WTC11 (cell line): ENCODE data around the gene PTPRT. TPM values are rescaled to one million over a fixed set of nuclear protein-coding genes. Genes with fewer than 3 reads are reported as not detected.

ENCODE experiments used
- ATAC-seq: fragments of 200-7000 bp; cut with Tn5 transposase; 2 replicates; pipeline ENCODE4 v1.10.0; 2021; ENCODE audit warnings: mild to moderate bottlenecking, moderate library complexity
- CTCF ChIA-PET: fragments of 300-600 bp; sonication (Branson Sonifier 250); formaldehyde crosslinking; loops from one replicate; lab custom pipeline; 2021; ENCODE audit warnings: antibody characterized with exemption; lab: Charles Lee
- POLR2A ChIA-PET: fragments of 350-600 bp; sonication (Branson Sonifier 250); formaldehyde crosslinking; loops from one replicate; lab custom pipeline; 2021; ENCODE audit warnings: antibody characterized with exemption; lab: Charles Lee
- DNase-seq: peaks from one replicate; pipeline ENCODE4 v3.0.0; 2021; ENCODE audit warnings: low spot score
- H3K27ac Mint-ChIP-seq: 2 replicates; pipeline ENCODE4 v1.8.0; 2021; ENCODE audit warnings: mixed read lengths
- H3K27me3 Mint-ChIP-seq: 2 replicates; pipeline ENCODE4 v1.8.0; 2021; ENCODE audit warnings: low read depth, mild to moderate bottlenecking, moderate library complexity, mixed read lengths
- H3K36me3 Mint-ChIP-seq: 2 replicates; pipeline ENCODE4 v1.8.0; 2021; ENCODE audit warnings: mixed read lengths
- H3K4me1 Mint-ChIP-seq: 2 replicates; pipeline ENCODE4 v1.8.0; 2022; ENCODE audit warnings: mixed read lengths
- H3K4me3 Mint-ChIP-seq: 2 replicates; pipeline ENCODE4 v1.8.0; 2021; ENCODE audit warnings: mild to moderate bottlenecking, moderate library complexity, mixed read lengths
- H3K9me3 Mint-ChIP-seq: 2 replicates; pipeline ENCODE4 v1.8.0; 2021; ENCODE audit warnings: mixed read lengths
- FOXP1 ChIP-seq: sonication (generic); formaldehyde crosslinking; IDR thresholded peaks from 2 replicates; pipeline ENCODE4 v1.8.0; 2022; ENCODE audit warnings: missing genetic modification reagents, mild to moderate bottlenecking, moderate library complexity, borderline replicate concordance
- GTF2I ChIP-seq: fragments of 250-450 bp; sonication (Bioruptor Pico); conservative IDR thresholded peaks from 2 replicates; pipeline ENCODE4 v1.4.0; 2021; ENCODE audit warnings: mild to moderate bottlenecking
- NR1H2 ChIP-seq: sonication (generic); formaldehyde crosslinking; IDR thresholded peaks from 2 replicates; pipeline ENCODE4 v1.9.0; 2021; ENCODE audit warnings: mild to moderate bottlenecking, moderate library complexity, missing genetic modification reagents
- NR3C1 ChIP-seq: sonication (generic); formaldehyde crosslinking; conservative IDR thresholded peaks from 2 replicates; pipeline ENCODE4 v1.8.1; 2023; ENCODE audit warnings: low read depth, mild to moderate bottlenecking, missing genetic modification reagents
- TCF7 ChIP-seq: sonication (generic); formaldehyde crosslinking; IDR thresholded peaks from 2 replicates; pipeline ENCODE4 v1.8.0; 2022; ENCODE audit warnings: mild to moderate bottlenecking, low read depth, missing genetic modification reagents, moderate library complexity
- TEAD4 ChIP-seq: sonication (generic); formaldehyde crosslinking; IDR thresholded peaks from 2 replicates; pipeline ENCODE4 v1.8.0; 2022; ENCODE audit warnings: mild to moderate bottlenecking, missing genetic modification reagents
- ZNF232 ChIP-seq: sonication (generic); formaldehyde crosslinking; IDR thresholded peaks from 2 replicates; pipeline ENCODE4 v1.8.0; 2022; ENCODE audit warnings: mild to moderate bottlenecking, missing genetic modification reagents
- ZNF396 ChIP-seq: fragments of 250-450 bp; sonication (Bioruptor Pico); IDR thresholded peaks from 2 replicates; pipeline ENCODE4 v1.8.0; 2021; ENCODE audit warnings: mild to moderate bottlenecking, moderate library complexity, borderline replicate concordance
- total RNA-seq: library from RNA; stranded (reverse); gene quantifications from 3 replicates; pipeline ENCODE4 v1.2.3, GENCODE V29; 2021
- TF ChIP-seq, protein P1 (sequence below): sonication (generic); formaldehyde crosslinking; IDR thresholded peaks from 2 replicates; pipeline ENCODE4 v1.8.0; 2023; ENCODE audit warnings: missing genetic modification reagents
- TF ChIP-seq, protein P2 (sequence below): fragments of 250-450 bp; sonication (Bioruptor Pico); IDR thresholded peaks from 2 replicates; pipeline ENCODE4 v1.9.0; 2021; ENCODE audit warnings: moderate library complexity, mild to moderate bottlenecking, inconsistent platforms, borderline replicate concordance
- TF ChIP-seq, protein P3 (sequence below): sonication (generic); formaldehyde crosslinking; IDR thresholded peaks from 2 replicates; pipeline ENCODE4 v1.8.1; 2022; ENCODE audit warnings: low read depth, mild to moderate bottlenecking, moderate library complexity, missing genetic modification reagents, borderline replicate concordance
- TF ChIP-seq, protein P4 (sequence below): sonication (generic); formaldehyde crosslinking; IDR thresholded peaks from 2 replicates; pipeline ENCODE4 v1.8.0; 2023; ENCODE audit warnings: missing genetic modification reagents, mild to moderate bottlenecking, borderline replicate concordance
- TF ChIP-seq, protein P5 (sequence below): sonication (generic); formaldehyde crosslinking; IDR thresholded peaks from 2 replicates; pipeline ENCODE4 v1.8.1; 2023; ENCODE audit warnings: mild to moderate bottlenecking, missing genetic modification reagents, borderline replicate concordance
- TF ChIP-seq, protein P6 (sequence below): sonication (generic); formaldehyde crosslinking; IDR thresholded peaks from 2 replicates; pipeline ENCODE4 v1.8.0; 2023; ENCODE audit warnings: mild to moderate bottlenecking, missing genetic modification reagents
- TF ChIP-seq, protein P7 (sequence below): fragments of 250-450 bp; sonication (Bioruptor Pico); IDR thresholded peaks from 2 replicates; pipeline ENCODE4 v1.9.0; 2021; ENCODE audit warnings: mild to moderate bottlenecking

PTPRT gene
- total RNA-seq, 1 experiment from 2014 or later = 1.1 TPM

DNA sequence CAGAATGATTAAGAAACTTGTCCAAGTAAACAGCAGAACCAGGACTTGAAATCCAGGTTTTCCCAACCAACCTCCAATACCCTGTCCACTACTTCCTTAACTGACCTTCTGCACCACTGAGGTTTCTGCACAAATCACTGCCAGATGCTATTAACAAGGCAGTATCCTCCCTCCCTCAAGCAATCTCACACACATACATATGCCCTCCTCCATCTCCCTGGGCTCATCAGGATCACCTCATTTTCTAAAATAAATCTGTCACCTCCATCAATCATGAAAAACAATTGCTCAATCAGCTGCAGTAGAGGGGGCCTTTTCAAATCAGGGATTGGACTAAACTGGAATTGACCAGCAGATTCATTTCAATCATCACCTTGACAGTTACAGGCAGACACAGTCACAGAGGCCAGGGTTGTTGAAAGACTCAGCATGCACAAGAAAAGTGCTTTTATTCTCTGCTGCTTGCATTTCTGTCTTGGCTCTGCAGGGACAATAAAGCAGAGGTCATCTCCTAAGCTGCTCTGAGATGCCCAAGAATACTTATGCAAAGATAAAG lies 539.4 kb downstream of the PTPRT start:
- no peak overlapping the region for H3K27ac Mint-ChIP-seq
- H3K9me3 Mint-ChIP-seq = 0 out of 2 replicates have a peak, but pooled peaks cover 8% of the 10 kb centered on the region
- H3K4me3 Mint-ChIP-seq = no peak overlapping the region
- peaks cover 14% of the 10 kb centered on the region for H3K4me1 Mint-ChIP-seq
- ATAC-seq (no peak), DNase-seq (no peak)
- TF ChIP-seq, protein P1, sequence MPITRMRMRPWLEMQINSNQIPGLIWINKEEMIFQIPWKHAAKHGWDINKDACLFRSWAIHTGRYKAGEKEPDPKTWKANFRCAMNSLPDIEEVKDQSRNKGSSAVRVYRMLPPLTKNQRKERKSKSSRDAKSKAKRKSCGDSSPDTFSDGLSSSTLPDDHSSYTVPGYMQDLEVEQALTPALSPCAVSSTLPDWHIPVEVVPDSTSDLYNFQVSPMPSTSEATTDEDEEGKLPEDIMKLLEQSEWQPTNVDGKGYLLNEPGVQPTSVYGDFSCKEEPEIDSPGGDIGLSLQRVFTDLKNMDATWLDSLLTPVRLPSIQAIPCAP (CRISPR knock-in tag) = no peak
- TF ChIP-seq NR1H2 (CRISPR knock-in tag) (no peak), TEAD4 (CRISPR knock-in tag) (no peak), TCF7 (no peak), NR3C1 (no peak), ZNF396 (CRISPR knock-in tag) (no peak), FOXP1 (CRISPR knock-in tag) (no peak), ZNF232 (CRISPR knock-in tag) (no peak), GTF2I (CRISPR knock-in tag) (no peak)
- TF ChIP-seq, protein P2, sequence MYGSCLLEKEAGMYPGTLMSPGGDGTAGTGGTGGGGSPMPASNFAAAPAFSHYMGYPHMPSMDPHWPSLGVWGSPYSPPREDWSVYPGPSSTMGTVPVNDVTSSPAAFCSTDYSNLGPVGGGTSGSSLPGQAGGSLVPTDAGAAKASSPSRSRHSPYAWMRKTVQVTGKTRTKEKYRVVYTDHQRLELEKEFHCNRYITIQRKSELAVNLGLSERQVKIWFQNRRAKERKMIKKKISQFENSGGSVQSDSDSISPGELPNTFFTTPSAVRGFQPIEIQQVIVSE = no peak
- TF ChIP-seq, protein P3, sequence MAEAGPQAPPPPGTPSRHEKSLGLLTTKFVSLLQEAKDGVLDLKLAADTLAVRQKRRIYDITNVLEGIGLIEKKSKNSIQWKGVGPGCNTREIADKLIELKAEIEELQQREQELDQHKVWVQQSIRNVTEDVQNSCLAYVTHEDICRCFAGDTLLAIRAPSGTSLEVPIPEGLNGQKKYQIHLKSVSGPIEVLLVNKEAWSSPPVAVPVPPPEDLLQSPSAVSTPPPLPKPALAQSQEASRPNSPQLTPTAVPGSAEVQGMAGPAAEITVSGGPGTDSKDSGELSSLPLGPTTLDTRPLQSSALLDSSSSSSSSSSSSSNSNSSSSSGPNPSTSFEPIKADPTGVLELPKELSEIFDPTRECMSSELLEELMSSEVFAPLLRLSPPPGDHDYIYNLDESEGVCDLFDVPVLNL (CRISPR knock-in tag) = no peak
- TF ChIP-seq, protein P4, sequence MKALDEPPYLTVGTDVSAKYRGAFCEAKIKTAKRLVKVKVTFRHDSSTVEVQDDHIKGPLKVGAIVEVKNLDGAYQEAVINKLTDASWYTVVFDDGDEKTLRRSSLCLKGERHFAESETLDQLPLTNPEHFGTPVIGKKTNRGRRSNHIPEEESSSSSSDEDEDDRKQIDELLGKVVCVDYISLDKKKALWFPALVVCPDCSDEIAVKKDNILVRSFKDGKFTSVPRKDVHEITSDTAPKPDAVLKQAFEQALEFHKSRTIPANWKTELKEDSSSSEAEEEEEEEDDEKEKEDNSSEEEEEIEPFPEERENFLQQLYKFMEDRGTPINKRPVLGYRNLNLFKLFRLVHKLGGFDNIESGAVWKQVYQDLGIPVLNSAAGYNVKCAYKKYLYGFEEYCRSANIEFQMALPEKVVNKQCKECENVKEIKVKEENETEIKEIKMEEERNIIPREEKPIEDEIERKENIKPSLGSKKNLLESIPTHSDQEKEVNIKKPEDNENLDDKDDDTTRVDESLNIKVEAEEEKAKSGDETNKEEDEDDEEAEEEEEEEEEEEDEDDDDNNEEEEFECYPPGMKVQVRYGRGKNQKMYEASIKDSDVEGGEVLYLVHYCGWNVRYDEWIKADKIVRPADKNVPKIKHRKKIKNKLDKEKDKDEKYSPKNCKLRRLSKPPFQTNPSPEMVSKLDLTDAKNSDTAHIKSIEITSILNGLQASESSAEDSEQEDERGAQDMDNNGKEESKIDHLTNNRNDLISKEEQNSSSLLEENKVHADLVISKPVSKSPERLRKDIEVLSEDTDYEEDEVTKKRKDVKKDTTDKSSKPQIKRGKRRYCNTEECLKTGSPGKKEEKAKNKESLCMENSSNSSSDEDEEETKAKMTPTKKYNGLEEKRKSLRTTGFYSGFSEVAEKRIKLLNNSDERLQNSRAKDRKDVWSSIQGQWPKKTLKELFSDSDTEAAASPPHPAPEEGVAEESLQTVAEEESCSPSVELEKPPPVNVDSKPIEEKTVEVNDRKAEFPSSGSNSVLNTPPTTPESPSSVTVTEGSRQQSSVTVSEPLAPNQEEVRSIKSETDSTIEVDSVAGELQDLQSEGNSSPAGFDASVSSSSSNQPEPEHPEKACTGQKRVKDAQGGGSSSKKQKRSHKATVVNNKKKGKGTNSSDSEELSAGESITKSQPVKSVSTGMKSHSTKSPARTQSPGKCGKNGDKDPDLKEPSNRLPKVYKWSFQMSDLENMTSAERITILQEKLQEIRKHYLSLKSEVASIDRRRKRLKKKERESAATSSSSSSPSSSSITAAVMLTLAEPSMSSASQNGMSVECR = no peak
- TF ChIP-seq, protein P5, sequence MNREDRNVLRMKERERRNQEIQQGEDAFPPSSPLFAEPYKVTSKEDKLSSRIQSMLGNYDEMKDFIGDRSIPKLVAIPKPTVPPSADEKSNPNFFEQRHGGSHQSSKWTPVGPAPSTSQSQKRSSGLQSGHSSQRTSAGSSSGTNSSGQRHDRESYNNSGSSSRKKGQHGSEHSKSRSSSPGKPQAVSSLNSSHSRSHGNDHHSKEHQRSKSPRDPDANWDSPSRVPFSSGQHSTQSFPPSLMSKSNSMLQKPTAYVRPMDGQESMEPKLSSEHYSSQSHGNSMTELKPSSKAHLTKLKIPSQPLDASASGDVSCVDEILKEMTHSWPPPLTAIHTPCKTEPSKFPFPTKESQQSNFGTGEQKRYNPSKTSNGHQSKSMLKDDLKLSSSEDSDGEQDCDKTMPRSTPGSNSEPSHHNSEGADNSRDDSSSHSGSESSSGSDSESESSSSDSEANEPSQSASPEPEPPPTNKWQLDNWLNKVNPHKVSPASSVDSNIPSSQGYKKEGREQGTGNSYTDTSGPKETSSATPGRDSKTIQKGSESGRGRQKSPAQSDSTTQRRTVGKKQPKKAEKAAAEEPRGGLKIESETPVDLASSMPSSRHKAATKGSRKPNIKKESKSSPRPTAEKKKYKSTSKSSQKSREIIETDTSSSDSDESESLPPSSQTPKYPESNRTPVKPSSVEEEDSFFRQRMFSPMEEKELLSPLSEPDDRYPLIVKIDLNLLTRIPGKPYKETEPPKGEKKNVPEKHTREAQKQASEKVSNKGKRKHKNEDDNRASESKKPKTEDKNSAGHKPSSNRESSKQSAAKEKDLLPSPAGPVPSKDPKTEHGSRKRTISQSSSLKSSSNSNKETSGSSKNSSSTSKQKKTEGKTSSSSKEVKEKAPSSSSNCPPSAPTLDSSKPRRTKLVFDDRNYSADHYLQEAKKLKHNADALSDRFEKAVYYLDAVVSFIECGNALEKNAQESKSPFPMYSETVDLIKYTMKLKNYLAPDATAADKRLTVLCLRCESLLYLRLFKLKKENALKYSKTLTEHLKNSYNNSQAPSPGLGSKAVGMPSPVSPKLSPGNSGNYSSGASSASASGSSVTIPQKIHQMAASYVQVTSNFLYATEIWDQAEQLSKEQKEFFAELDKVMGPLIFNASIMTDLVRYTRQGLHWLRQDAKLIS (CRISPR knock-in tag) = no peak
- TF ChIP-seq, protein P6, sequence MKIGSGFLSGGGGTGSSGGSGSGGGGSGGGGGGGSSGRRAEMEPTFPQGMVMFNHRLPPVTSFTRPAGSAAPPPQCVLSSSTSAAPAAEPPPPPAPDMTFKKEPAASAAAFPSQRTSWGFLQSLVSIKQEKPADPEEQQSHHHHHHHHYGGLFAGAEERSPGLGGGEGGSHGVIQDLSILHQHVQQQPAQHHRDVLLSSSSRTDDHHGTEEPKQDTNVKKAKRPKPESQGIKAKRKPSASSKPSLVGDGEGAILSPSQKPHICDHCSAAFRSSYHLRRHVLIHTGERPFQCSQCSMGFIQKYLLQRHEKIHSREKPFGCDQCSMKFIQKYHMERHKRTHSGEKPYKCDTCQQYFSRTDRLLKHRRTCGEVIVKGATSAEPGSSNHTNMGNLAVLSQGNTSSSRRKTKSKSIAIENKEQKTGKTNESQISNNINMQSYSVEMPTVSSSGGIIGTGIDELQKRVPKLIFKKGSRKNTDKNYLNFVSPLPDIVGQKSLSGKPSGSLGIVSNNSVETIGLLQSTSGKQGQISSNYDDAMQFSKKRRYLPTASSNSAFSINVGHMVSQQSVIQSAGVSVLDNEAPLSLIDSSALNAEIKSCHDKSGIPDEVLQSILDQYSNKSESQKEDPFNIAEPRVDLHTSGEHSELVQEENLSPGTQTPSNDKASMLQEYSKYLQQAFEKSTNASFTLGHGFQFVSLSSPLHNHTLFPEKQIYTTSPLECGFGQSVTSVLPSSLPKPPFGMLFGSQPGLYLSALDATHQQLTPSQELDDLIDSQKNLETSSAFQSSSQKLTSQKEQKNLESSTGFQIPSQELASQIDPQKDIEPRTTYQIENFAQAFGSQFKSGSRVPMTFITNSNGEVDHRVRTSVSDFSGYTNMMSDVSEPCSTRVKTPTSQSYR (CRISPR knock-in tag) = no peak
- TF ChIP-seq, protein P7, sequence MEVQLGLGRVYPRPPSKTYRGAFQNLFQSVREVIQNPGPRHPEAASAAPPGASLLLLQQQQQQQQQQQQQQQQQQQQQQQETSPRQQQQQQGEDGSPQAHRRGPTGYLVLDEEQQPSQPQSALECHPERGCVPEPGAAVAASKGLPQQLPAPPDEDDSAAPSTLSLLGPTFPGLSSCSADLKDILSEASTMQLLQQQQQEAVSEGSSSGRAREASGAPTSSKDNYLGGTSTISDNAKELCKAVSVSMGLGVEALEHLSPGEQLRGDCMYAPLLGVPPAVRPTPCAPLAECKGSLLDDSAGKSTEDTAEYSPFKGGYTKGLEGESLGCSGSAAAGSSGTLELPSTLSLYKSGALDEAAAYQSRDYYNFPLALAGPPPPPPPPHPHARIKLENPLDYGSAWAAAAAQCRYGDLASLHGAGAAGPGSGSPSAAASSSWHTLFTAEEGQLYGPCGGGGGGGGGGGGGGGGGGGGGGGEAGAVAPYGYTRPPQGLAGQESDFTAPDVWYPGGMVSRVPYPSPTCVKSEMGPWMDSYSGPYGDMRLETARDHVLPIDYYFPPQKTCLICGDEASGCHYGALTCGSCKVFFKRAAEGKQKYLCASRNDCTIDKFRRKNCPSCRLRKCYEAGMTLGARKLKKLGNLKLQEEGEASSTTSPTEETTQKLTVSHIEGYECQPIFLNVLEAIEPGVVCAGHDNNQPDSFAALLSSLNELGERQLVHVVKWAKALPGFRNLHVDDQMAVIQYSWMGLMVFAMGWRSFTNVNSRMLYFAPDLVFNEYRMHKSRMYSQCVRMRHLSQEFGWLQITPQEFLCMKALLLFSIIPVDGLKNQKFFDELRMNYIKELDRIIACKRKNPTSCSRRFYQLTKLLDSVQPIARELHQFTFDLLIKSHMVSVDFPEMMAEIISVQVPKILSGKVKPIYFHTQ (CRISPR knock-in tag) = no peak
- no peaks in the 10 kb centered on the region; the same call in none of the 2 replicates for H3K27me3 Mint-ChIP-seq
- H3K36me3 Mint-ChIP-seq = peaks cover 2% of the 10 kb centered on the region; the same call in 1 of the 2 replicates
- CTCF ChIA-PET = interaction anchor here (0.6 kb wide), 1 partner anchor 29 kb away, joined by 3 read pairs; no protein-coding TSS in a partner anchor
- POLR2A ChIA-PET = no interaction called here
